C4-2B (cell line): ENCODE measurements around the gene BCL2L12.

Experiments used
- ZFX ChIP-seq: fragments of 450-650 bp; IDR thresholded peaks from 2 replicates; pipeline ENCODE4 v1.6.1; 2017
- TF ChIP-seq, protein P1 (sequence below): fragments of 450-650 bp; conservative IDR thresholded peaks from 2 replicates; pipeline ENCODE4 v1.5.1; 2017; ENCODE audit warnings: mild to moderate bottlenecking

DNA sequence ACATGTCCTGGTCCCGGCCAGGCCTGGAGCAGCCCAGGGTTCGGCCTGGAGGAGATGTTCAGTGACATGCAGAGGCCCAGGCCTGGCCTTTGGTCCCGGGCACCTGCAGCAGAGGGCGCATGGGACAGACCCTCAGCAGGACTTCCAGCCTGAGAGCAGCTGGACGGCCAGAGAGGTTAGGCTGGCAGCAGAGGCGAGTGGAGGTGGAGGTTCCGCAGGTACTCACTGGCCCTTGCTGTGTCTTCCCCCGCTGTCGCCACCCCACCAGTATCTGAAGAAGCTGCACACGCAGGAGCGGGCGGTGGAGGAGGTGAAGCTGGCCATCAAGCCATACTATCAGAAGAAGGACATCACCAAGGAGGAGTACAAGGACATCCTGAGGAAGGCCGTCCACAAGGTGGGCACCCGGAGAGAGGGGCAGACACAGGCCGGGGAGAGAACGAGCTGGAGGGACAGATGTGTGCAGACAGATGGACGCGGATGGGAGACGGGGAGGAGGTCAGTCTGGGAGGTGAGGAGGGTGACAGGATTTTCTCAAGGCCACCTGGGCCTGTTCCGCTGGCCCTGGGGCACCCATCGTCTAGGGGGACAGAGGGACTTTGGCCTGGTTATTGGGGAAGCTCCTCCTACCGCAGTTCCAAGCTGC, 8.1 kb upstream of the BCL2L12 start:
- TF ChIP-seq, protein P1, sequence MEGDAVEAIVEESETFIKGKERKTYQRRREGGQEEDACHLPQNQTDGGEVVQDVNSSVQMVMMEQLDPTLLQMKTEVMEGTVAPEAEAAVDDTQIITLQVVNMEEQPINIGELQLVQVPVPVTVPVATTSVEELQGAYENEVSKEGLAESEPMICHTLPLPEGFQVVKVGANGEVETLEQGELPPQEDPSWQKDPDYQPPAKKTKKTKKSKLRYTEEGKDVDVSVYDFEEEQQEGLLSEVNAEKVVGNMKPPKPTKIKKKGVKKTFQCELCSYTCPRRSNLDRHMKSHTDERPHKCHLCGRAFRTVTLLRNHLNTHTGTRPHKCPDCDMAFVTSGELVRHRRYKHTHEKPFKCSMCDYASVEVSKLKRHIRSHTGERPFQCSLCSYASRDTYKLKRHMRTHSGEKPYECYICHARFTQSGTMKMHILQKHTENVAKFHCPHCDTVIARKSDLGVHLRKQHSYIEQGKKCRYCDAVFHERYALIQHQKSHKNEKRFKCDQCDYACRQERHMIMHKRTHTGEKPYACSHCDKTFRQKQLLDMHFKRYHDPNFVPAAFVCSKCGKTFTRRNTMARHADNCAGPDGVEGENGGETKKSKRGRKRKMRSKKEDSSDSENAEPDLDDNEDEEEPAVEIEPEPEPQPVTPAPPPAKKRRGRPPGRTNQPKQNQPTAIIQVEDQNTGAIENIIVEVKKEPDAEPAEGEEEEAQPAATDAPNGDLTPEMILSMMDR, result no peak
- no peak for TF ChIP-seq ZFX
